ENCODE data around the gene CA12. TPM values are rescaled to one million over a fixed set of nuclear protein-coding genes. Genes with fewer than 3 reads are reported as not detected.

Gene CA12
- total and polyA plus RNA-seq, 2 of the 8 experiments (the other 6 are each of a cell fraction or from before 2014, with no cell fraction given), result 4.7 to 4.9 TPM

GRCh38 chr15:63391669-63392360, 10.2 kb upstream of the CA12 start:
- Histone ChIP-seq H3K9ac (replicated peaks in 1 of 4; ENCODE audit: extremely low read depth in 1 of 4, low read depth in 3 of 4, low read length in 3 of 4) (no peak overlapping the region), H2BK120ac (replicated peaks; ENCODE audit: low read depth, low read length) (no peak overlapping the region), H3K4me2 (ENCODE audit: insufficient read depth in 1 of 2, low read depth in 2 of 2, low read length in 2 of 2) (no peak overlapping the region), H2BK5ac (ENCODE audit: low read depth, low read length) (no peak overlapping the region), H3K14ac (ENCODE audit: insufficient read length) (no peak overlapping the region), H3K4me3 (ENCODE audit: extremely low read depth in 1 of 4, insufficient read depth in 2 of 4, low read depth in 3 of 4, low read length in 4 of 4) (no peak overlapping the region), H2AK5ac (ENCODE audit: low read depth, low read length) (no peak overlapping the region), H3K79me2 (ENCODE audit: control insufficient read depth in 1 of 2, insufficient read depth in 2 of 2, low read length in 2 of 2) (no peaks in the 10 kb centered on the region), H4K8ac (ENCODE audit: extremely low read depth, insufficient read depth, low read length) (no peak overlapping the region), H3K36me3 (ENCODE audit: control insufficient read depth in 2 of 4, insufficient read depth in 4 of 4, low read length in 3 of 4) (no peaks in the 10 kb centered on the region), H3K23me2 (ENCODE audit: low read depth, low read length) (no peaks in the 10 kb centered on the region; the same call in 1 of the 2 replicates), H3K4ac (replicated peaks; ENCODE audit: insufficient read length, low read depth, low read length) (no peak overlapping the region), H4K91ac (replicated peaks; ENCODE audit: insufficient read length, low read length) (no peak overlapping the region), H3K9me3 (ENCODE audit: insufficient read depth in 2 of 2, low read depth in 1 of 2, low read length in 1 of 2) (no peaks in the 10 kb centered on the region), H4K5ac (ENCODE audit: insufficient read length, low read depth, low read length) (no peak overlapping the region), H3K79me1 (ENCODE audit: low read depth, low read length) (no peaks in the 10 kb centered on the region), H3K27ac (ENCODE audit: low read depth, low read length) (no peak overlapping the region), H3K56ac (replicated peaks; ENCODE audit: insufficient read length, low read depth, low read length) (no peak overlapping the region), H3K27me3 (replicated peaks in 1 of 4; ENCODE audit: control insufficient read depth in 3 of 4, extremely low read depth in 1 of 4, insufficient read depth in 3 of 4, low read length in 3 of 4) (peaks cover 5 to 12% (median 8%) of the 10 kb centered on the region in 4 experiments; a peak in 5 of 7 replicates), H2AFZ (ENCODE audit: low read length) (no peak overlapping the region), H2BK15ac (ENCODE audit: low read length) (no peak overlapping the region), H3K4me1 (replicated peaks in 1 of 4; ENCODE audit: control insufficient read depth in 3 of 4, insufficient read depth in 4 of 4, low read length in 3 of 4) (peaks cover 0 to 6% (median 1%) of the 10 kb centered on the region in 4 experiments; a peak in 2 of 7 replicates), H2BK20ac (ENCODE audit: low read length) (no peak overlapping the region), H3K23ac (ENCODE audit: insufficient read length) (no peak overlapping the region), H3K18ac (ENCODE audit: extremely low read depth, low read length) (no peak overlapping the region), H4K20me1 (replicated peaks in 1 of 2; ENCODE audit: control insufficient read depth in 1 of 2, insufficient read depth in 2 of 2, low read length in 2 of 2) (no peaks in the 10 kb centered on the region), H2BK12ac (ENCODE audit: low read depth, low read length) (no peak overlapping the region)
- ChIA-PET POLR2A (ENCODE audit: partially characterized antibody) (interaction anchor here (1.2 kb wide), 1 partner anchor 12 kb away, joined by 3 read pairs; no protein-coding TSS in a partner anchor), CTCF (ENCODE audit: partially characterized antibody) (interaction anchor here (1.1 to 1.8 kb wide), 2 partner anchors 10 to 107 kb away, joined by 3 to 7 read pairs; no protein-coding TSS in a partner anchor)
- FAIRE-seq (no peak), DNase-seq (ENCODE audit: low read depth in 1 of 2, low spot score in 2 of 2) (no peak)
- WGBS, 2 experiments (ENCODE audit: extremely low coverage in 1 of 2, insufficient coverage in 1 of 2, insufficient read length in 1 of 2, insufficient replicate concordance in 2 of 2, low coverage in 1 of 2, low lambda C conversion rate in 2 of 2, missing lambda C conversion rate in 1 of 2), result 93% methylated on average over 6 of the region's 6 CpGs; no CpG with 5 or more reads in 1 of the 2 experiments
- TF ChIP-seq KDM5A (IDR thresholded peaks at IDR 0.05; ENCODE audit: low read length) (no peak), CEBPB (IDR thresholded peaks at IDR 0.05; ENCODE audit: low read depth, low read length) (no peak), MAFK (IDR thresholded peaks at IDR 0.05; ENCODE audit: low read depth, low read length) (no peak), BCL11A (IDR thresholded peaks at IDR 0.05; ENCODE audit: low read depth in 2 of 2, low read length in 2 of 2) (no peak), SRF (IDR thresholded peaks at IDR 0.05; ENCODE audit: low read depth, low read length) (no peak), TBP (IDR thresholded peaks at IDR 0.05; ENCODE audit: low read depth, low read length) (no peak), PHF8 (conservative IDR thresholded peaks at IDR 0.05; ENCODE audit: low read depth, low read length) (no peak), YY1 (IDR thresholded peaks at IDR 0.05; ENCODE audit: low read depth, low read length) (no peak), GABPA (IDR thresholded peaks at IDR 0.05; ENCODE audit: borderline replicate concordance, insufficient read depth, low read length) (no peak), FOSL1 (IDR thresholded peaks at IDR 0.05; ENCODE audit: insufficient read depth, low read depth, low read length) (no peak), TAF7 (optimal IDR thresholded peaks at IDR 0.05; ENCODE audit: borderline replicate concordance, low read depth, low read length) (no peak), GTF2F1 (IDR thresholded peaks at IDR 0.05; ENCODE audit: borderline replicate concordance, low read depth, low read length) (no peak), CHD1 (IDR thresholded peaks at IDR 0.05; ENCODE audit: low read depth, low read length) (no peak), BRCA1 (IDR thresholded peaks at IDR 0.05; ENCODE audit: low read depth, low read length) (no peak)
